ENCODE results near the gene PEX5.
"Not testable (repeated sequence)": the region's sequence is repeated elsewhere in the genome, so short reads cannot be mapped to it uniquely, and the experiment has no call there.

Gene PEX5

GRCh38 chr12:7176595-7176994 lies 12.9 kb upstream of the PEX5 start:
- no peak overlapping the region for H2AFZ ChIP-seq (ENCODE audit: low read length)
- no peak overlapping the region for H3K9ac ChIP-seq (ENCODE audit: low read length)
- H3K4me3 ChIP-seq (ENCODE audit: low read depth, low read length, poor library complexity, severe bottlenecking), result no peak overlapping the region
- H4K20me1 ChIP-seq (ENCODE audit: insufficient read depth, low read length), result no peaks in the 10 kb centered on the region
- H3K9me2 ChIP-seq (ENCODE audit: low read depth, low read length), result no peaks in the 10 kb centered on the region
- no peaks in the 10 kb centered on the region for H3K36me3 ChIP-seq (ENCODE audit: insufficient read depth, low read length)
- H3K4me2 ChIP-seq (ENCODE audit: low read length), result no peak overlapping the region
- no peaks in the 10 kb centered on the region for H3K4me1 ChIP-seq (ENCODE audit: insufficient read depth, low read length, severe bottlenecking)
- H3F3A ChIP-seq (ENCODE audit: insufficient read depth, low read length), result no peaks in the 10 kb centered on the region
- no peak overlapping the region for H3K27ac ChIP-seq (ENCODE audit: low read depth, low read length, poor library complexity, severe bottlenecking)
- H3K27me3 ChIP-seq (ENCODE audit: insufficient read depth, low read length), result peaks cover 3% of the 10 kb centered on the region; the same call in 1 of the 2 replicates
- H3K79me2 ChIP-seq (ENCODE audit: insufficient read depth, low read length), result no peaks in the 10 kb centered on the region
- TF ChIP-seq CTCF (IDR thresholded peaks at IDR 0.05; ENCODE audit: low read length) (no peak), EZH2 (IDR thresholded peaks at IDR 0.05; ENCODE audit: borderline replicate concordance, low read length) (no peak)
- peaks cover 12% of the 10 kb centered on the region for H3K9me3 ChIP-seq (ENCODE audit: low read length)

- Histone ChIP-seq H3K4me3 (ENCODE audit: low read depth, low read length, poor library complexity, severe bottlenecking) (no peak overlapping the region), H3K27ac (ENCODE audit: low read depth, low read length, poor library complexity, severe bottlenecking) (no peak overlapping the region), H3F3A (ENCODE audit: insufficient read depth, low read length) (no peaks in the 10 kb centered on the region), H2AFZ (ENCODE audit: low read length) (no peak overlapping the region), H3K79me2 (ENCODE audit: insufficient read depth, low read length) (no peaks in the 10 kb centered on the region), H3K36me3 (ENCODE audit: insufficient read depth, low read length) (no peaks in the 10 kb centered on the region), H3K4me2 (ENCODE audit: low read length) (no peak overlapping the region), H4K20me1 (ENCODE audit: insufficient read depth, low read length) (no peaks in the 10 kb centered on the region), H3K4me1 (ENCODE audit: insufficient read depth, low read length, severe bottlenecking) (no peaks in the 10 kb centered on the region), H3K9me3 (ENCODE audit: low read length) (0 out of 2 replicates have a peak, but pooled peaks cover 4% of the 10 kb centered on the region), H3K9me2 (ENCODE audit: low read depth, low read length) (no peaks in the 10 kb centered on the region), H3K9ac (ENCODE audit: low read length) (no peak overlapping the region), H3K27me3 (ENCODE audit: insufficient read depth, low read length) (peaks cover 3% of the 10 kb centered on the region; the same call in 1 of the 2 replicates)
- no peak for TF ChIP-seq CTCF (IDR thresholded peaks at IDR 0.05; ENCODE audit: low read length)
- no peak for TF ChIP-seq EZH2 (IDR thresholded peaks at IDR 0.05; ENCODE audit: borderline replicate concordance, low read length)
These were observed 11.0 kb upstream of the PEX5 start for GRCh38 chr12:7178481-7178880.

- Histone ChIP-seq H3K9me2 (ENCODE audit: low read depth, low read length) (no peaks in the 10 kb centered on the region), H3K27me3 (ENCODE audit: insufficient read depth, low read length) (0 out of 2 replicates have a peak, but pooled peaks cover 3% of the 10 kb centered on the region), H3F3A (ENCODE audit: insufficient read depth, low read length) (no peaks in the 10 kb centered on the region), H3K9ac (ENCODE audit: low read length) (no peak overlapping the region), H3K4me2 (ENCODE audit: low read length) (no peak overlapping the region), H4K20me1 (ENCODE audit: insufficient read depth, low read length) (no peaks in the 10 kb centered on the region), H2AFZ (ENCODE audit: low read length) (no peak overlapping the region), H3K4me3 (ENCODE audit: low read depth, low read length, poor library complexity, severe bottlenecking) (no peak overlapping the region), H3K4me1 (ENCODE audit: insufficient read depth, low read length, severe bottlenecking) (no peaks in the 10 kb centered on the region), H3K9me3 (ENCODE audit: low read length) (0 out of 2 replicates have a peak, but pooled peaks cover 4% of the 10 kb centered on the region), H3K36me3 (ENCODE audit: insufficient read depth, low read length) (no peaks in the 10 kb centered on the region), H3K79me2 (ENCODE audit: insufficient read depth, low read length) (no peaks in the 10 kb centered on the region), H3K27ac (ENCODE audit: low read depth, low read length, poor library complexity, severe bottlenecking) (no peak overlapping the region)
- TF ChIP-seq EZH2 (IDR thresholded peaks at IDR 0.05; ENCODE audit: borderline replicate concordance, low read length) (no peak), CTCF (IDR thresholded peaks at IDR 0.05; ENCODE audit: low read length) (no peak)
These were observed 8.8 kb upstream of the PEX5 start for GRCh38 chr12:7180685-7181084.

GRCh38 chr12:7186058-7186457 lies 3.4 kb upstream of the PEX5 start:
- not testable (repeated sequence) for H3K9me2 ChIP-seq (ENCODE audit: low read depth, low read length); H3K4me3 ChIP-seq (ENCODE audit: low read depth, low read length, poor library complexity, severe bottlenecking); H2AFZ ChIP-seq (ENCODE audit: low read length); H3K9me3 ChIP-seq (ENCODE audit: low read length); H3K36me3 ChIP-seq (ENCODE audit: insufficient read depth, low read length); H3F3A ChIP-seq (ENCODE audit: insufficient read depth, low read length); H3K79me2 ChIP-seq (ENCODE audit: insufficient read depth, low read length); H3K9ac ChIP-seq (ENCODE audit: low read length); H4K20me1 ChIP-seq (ENCODE audit: insufficient read depth, low read length); H3K27ac ChIP-seq (ENCODE audit: low read depth, low read length, poor library complexity, severe bottlenecking); H3K27me3 ChIP-seq (ENCODE audit: insufficient read depth, low read length); H3K4me2 ChIP-seq (ENCODE audit: low read length)
- H3K4me1 ChIP-seq (ENCODE audit: insufficient read depth, low read length, severe bottlenecking), result peaks cover 13% of the 10 kb centered on the region
